Measurements from ENCODE around the gene L1TD1.
"Not testable (repeated sequence)": the region's sequence is repeated elsewhere in the genome, so short reads cannot be mapped to it uniquely, and the experiment has no call there.

Gene L1TD1, protein sequence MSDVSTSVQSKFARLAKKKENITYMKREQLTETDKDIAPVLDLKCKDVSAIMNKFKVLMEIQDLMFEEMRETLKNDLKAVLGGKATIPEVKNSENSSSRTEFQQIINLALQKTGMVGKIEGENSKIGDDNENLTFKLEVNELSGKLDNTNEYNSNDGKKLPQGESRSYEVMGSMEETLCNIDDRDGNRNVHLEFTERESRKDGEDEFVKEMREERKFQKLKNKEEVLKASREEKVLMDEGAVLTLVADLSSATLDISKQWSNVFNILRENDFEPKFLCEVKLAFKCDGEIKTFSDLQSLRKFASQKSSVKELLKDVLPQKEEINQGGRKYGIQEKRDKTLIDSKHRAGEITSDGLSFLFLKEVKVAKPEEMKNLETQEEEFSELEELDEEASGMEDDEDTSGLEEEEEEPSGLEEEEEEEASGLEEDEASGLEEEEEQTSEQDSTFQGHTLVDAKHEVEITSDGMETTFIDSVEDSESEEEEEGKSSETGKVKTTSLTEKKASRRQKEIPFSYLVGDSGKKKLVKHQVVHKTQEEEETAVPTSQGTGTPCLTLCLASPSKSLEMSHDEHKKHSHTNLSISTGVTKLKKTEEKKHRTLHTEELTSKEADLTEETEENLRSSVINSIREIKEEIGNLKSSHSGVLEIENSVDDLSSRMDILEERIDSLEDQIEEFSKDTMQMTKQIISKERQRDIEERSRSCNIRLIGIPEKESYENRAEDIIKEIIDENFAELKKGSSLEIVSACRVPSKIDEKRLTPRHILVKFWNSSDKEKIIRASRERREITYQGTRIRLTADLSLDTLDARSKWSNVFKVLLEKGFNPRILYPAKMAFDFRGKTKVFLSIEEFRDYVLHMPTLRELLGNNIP
- 0 to 0.04 reads per million in 2 donors for total RNA-seq

DNA sequence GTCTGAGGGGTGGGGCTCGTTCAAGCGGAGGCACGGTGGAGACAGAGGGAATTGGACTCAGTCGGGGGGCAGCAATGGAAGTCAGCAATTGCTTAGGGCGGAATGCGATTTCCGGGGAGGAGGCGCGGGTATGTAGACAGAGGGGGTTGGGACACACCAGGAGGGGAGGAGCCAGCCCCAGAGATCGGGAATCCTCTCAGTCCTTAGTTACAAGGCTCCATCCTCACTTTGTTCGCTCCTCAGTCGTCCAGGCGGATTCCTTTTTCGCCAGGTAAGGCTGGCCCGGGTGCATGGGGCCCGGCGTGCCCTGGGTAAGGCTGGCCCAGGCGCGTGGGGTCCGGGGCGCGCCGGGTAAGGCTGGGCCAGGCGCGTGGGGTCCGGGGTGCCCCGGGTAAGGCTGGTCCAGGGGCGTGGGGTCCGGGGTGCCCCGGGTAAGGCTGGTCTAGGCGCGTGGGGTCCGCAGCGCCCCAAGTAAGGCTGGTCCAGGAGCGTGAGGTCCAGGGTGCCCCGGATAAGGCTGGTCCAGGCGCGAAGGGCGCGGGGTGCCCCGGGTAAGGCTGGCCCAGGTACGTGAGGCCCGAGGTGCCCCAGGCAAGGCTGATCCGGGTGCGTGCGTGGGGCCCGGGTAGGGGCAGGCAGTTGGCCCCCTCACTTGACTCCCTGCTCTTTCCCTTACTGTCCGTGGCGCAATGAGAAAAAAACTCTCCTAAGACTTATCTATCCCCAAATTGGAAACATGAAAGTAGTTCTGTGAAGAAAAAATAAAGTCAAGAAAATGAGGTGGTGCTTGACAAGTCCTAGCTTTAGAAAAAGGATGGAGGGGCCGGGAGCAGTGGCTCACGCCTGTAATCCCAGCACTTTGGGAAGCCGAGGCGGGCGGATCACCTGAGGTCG lies at the start of gene L1TD1:
Gene L1TD1, plus strand, starts transcription at position 199 of the 894 bp plus-strand sequence. CDS start 11,780 bp downstream, outside the sequence.
- no peak for DNase-seq

DNA sequence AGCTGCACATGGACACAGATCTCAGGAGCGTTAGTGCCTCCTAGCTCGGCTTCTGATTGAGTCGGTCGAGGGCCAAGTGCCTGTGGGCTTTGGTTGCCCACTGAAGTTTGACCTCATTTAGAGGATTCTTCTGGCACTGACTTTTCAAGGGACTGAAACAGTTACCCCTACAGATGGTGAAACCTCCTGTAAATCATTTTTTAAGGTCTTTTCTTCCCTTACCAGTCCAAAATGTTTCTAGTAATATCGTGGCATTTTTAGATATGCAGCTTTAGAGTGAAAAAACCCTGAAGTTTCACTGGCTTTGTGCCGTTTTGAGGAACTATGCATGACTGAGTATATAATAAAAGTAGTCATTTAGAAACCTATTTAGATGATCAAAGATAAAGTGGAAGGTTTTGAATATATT lies 34.7 kb upstream of the L1TD1 start:
- DNase-seq: no peak

DNA sequence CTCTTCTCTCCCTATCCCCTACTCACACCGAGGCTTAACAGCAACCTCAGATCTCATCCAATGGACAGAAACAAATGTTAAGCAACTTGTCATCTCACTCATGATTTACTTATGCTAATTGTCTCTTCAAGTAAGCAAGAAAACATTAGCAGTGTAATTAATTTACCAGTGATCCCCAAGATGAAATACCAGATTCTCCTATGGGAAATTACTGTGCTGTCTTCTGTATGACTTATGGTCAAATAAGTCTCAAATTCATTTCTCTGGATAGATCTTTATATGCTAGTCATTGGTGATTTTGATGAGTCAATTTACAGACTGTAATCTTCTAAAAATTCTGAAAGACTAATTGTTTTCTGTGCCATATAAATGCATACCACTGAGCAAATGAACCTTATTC lies 32.9 kb upstream of the L1TD1 start:
- DNase-seq: no peak

DNA sequence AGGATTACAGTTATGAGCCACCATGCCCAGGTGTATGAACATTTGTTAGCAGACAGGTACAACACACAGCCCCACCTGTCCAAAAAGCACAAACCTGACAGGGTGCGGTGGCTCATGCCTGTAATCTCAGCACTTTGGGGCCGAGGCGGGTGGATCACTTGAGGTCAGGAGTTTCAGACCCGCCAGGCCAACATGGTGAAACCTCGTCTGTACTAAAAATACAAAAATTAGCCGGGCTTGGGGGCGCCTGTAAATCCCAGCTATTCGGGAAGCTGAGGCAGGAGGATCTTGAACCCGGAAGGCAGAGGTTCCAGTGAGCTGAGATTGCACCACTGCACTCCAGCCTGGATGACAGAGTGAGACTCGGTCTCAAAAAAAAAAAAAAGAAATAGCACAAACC lies 24.3 kb upstream of the L1TD1 start:
- not testable (repeated sequence) for DNase-seq

DNA sequence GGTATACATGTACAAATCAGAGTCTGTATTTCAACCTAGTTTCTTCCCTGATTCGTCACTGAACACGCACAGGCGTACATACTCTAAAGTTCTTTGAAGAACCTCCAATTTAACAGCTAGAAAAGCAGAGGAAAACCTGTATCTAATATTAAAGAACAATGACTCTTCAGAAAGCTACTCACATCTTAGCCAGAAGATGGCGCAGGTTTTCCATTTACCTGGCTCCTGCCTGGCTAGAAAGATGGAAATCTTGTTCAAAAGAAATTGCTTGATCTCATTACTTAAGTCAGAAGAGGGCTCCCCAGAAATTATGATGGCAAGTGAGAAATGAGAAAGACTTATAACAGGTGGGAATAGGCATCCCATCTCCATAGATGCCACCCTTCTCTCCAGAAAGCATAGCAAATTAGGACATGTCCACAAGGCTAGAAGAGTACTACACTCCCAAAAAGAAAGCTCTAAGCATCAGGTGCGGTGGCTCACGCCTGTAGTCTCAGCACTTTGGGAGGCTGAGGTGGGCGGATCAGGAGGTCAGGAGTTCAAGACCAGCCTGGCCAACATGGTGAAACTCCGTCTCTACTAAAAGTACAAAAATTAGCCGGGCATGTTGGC lies 19.0 kb upstream of the L1TD1 start:
- no peak for DNase-seq

DNA sequence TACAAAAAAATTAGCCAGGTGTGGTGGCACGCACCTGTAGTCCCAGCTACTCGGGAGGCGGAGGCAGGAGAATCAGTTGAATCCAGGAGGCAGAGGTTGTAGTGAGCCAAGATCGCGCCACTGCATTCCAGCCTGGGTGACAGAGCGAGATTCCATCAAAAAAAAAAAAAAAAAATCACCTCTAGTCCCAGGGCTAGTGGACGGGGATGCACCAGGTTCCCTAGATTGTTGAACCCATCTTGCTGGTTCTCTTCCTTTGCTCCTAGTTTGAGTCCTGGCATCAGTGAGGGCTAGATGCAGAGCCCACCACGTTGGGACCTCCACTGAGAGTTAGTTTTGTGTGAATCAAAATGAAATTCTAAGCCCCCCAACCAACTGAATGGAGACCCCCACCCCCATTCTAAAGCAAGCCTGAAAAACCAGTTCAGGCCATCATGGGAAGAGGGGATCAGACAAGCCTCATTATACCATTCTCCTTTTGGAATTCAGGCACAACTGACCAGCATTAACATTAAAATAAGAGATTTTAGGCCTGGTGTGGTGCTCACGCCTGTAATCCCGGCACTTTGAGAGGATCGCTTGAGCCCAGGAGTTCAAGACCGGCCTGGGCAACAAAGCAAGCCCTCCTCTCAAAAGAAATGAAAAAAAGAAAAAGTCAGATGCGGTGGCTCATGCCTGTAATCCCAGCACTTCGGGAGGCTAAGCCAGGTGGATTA lies 17.9 kb upstream of the L1TD1 start:
- no peak for DNase-seq

DNA sequence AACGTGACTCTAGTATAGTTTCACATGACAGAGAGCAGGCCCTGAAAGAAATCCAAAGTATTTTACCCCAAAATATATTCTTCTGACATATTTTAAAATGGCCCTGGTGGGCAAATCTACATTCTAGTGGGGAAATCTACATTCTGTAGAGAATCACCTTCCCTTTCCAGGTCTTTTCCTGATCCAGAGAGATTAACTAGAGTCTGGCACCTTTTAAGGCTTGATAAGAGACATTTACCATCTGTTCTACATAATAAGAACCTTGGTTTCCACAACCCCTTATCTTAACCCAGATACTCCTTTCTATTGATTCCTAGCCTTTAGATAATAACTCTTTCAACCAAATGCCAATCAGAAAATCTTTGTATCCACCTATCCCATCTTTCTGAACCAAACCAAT lies 17.0 kb upstream of the L1TD1 start:
- DNase-seq: no peak

DNA sequence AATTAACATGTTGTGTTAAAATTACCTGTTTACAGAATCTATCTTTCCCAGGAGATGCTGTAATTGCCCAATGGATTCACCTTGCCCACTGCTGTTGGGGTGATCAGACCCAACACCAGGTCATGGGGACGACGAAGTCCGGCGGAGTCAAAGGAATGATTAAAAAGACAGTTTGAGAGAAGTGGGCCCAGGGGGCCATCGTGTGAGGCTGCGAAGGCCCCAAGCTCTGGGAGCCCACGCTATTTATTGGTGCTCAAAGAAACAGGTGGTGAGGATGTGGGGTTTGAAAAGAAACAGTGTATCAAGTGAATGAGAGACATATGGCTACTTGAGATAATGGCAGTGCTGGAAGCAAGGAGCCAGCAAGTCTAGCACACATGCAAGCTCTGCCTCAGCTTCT lies 16.3 kb upstream of the L1TD1 start:
- no peak for DNase-seq

DNA sequence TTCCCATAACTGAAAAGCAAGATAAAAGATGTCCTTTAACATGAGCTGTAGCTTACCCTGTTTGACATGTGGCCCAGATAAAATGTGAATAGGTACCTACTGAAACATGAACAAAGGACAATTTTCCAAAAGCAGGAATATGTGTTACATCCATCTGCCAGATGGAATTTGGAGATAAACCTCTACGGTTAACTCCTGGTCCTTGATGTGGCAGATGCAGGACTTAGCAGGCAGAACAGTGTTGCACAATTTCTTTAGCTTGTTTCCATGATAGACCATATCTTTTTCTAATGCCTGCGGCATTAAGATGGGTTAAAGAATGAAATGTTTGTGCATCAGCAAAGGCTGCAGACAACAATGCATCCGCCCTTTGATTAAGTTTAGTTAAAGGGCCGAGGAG lies 14.6 kb upstream of the L1TD1 start:
- DNase-seq: not testable (repeated sequence)

DNA sequence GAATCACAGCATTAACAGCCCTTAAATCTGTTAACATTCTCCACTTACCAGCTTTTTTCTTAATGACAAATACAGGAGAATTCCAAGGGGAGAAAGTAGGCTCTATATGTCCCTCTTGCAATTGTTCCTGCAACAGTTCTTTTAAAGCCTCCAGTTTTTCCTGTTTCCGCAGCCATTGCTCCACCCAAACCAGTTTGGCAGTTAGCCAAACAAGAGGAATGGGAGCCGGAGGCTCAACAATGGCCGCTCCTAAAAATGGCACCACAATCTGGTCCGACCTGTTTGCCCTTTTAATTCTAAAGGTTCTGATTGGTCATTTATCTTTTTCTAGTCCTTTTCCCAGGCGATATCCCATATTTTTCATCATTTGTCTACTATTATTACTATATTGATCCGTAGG lies 14.0 kb upstream of the L1TD1 start:
- no peak for DNase-seq

DNA sequence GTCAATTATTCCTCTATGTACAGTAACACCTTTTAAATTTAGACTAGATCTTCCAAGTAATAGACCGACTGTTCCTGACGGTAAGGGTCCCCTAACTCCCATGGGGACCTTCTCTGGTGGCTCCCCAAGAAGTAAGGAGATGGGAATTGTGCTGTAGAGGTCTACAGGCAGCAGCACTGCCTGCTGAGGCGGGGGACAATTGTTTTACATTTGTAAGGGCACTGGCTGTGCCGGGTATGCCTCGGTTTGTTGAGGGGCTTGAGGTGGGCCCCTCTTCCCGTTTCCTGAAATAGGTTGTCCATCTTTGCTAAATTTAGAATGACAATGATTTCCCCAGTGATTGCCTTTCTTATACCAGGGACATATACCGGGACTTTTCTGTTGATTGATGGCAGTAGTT lies 13.1 kb upstream of the L1TD1 start:
- DNase-seq: no peak

DNA sequence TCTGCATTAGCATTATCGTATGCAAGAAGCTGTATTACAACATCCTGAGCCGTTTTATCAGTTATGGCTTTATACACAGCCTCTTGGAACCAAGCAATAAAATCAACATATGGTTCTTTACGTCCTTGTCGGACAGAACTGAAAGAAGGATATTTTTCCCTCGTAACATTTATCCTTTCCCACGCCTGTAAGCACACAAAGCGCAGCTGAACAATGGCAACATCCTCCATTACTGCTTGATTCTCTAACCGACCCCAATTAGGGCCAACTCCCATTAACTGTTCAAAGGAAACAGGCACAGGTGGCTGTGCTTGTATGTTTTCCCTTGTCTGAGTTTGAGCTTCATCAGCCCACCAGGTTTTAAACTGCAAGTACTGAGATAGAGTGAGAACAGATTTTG lies 12.5 kb upstream of the L1TD1 start:
- DNase-seq: not testable (repeated sequence)

DNA sequence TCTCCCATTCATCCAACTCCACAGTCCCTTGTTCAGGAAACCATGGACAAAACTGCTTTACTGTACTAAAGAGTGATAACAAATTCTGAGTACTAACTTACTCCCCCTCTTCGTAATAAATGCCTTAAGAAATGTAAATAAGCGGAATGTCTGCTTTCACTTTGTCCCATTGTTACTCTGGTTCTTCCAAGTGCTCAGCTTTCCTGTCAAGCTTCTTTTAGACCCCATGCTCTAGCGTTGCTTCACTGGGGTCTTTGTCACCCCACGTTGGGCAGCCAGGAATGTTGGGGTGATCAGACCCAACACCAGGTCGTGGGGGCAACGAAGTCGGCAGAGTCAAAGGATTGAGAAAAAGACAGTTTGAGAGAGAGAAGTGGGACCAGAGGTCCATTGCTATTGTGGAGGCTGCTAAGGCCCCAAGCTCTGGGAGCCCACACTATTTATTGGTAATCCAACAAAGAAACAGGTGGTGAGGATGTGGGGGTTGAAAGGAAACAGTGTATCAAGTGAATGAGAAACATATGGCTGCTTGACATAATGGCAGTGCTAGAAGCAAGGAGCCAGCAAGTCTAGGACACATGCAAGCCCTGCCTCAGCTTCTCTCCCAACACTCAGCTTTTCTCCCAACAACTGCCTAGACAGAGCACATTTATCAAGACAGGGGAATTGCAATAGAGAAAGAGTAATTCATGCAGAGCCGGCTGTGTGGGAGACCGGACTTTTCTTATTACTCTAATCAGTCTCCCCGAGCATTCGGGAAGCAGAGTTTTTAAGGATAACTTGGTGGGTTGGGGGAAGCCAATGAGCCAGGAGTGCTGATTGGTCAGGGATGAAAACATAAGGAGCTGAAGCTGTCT lies 11.3 kb upstream of the L1TD1 start:
- DNase-seq: not testable (repeated sequence)

DNA sequence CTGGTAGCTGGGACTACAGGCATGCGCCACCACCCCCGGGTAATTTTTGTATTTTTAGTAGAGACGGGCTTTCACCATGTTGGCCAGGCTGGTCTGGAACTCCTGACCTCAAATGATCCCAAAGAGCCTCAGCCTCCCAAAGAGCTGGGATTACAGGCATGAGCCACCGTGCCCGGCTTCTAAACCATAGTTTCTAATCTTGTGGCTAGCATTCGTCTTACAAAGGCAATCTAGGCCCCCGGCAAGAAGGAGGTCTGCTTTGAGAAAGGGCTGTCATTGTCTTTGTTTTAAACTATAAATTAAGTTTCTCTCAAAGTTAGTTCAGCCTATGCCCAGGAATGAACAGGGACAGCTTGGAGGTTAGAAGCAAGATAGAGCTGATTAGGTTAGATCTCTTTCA lies 10.3 kb upstream of the L1TD1 start:
- DNase-seq: no peak

DNA sequence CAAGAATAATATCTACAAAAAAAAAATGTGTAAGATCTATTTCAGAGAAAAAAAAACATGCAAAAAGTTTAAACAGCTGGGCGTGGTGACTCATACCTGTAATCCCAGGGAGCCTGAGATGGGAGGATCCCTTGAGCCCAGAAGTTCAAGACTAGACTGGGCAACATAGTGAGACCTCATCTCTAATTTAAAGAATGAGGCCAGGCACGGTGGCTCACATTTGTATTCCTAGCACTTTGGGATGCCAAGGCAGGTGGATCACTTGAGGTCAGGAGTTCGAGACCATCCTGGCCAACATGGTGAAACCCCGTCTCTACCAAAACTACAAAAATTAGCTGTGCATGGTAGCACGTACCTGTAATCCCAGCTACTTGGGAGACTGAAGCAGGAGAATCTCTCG lies 9.4 kb upstream of the L1TD1 start:
- DNase-seq: not testable (repeated sequence)

DNA sequence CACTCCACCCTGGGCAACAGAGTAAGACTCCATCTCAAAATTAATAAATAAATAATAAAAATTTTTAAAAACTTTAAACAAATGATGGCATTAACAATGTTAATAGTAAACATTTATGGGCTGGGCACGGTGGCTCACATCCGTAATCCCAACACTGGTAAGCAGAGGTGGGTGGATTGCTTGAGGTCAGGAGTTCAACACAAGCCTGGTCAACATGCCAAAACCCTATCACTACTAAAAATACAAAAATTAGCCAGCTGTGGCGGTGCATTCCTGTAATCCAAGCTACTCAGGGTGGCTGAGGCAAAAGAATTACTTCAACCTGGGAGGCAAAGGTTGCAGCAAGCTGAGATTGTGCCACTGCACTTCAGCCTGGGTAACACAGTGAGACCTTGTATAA lies 9.0 kb upstream of the L1TD1 start:
- no peak for DNase-seq

DNA sequence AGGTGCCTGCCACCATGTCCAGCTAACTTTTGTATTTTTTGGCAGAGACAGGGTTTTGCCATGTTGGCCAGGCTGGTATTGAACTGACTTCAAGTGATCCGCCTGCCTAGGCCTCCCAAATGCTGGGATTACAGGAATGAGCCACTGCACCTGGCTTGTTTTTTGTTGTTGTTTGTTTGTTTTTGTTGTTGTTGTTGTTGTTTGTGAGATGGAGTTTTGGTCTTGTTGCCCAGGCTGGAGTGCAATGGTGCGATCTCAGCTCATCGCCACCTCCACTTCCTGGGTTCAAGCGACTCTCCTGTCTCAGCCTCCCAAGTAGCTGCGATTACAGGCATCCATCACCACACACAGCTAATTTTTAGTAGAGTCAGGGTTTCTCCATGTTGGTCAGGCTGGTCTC lies 7.1 kb upstream of the L1TD1 start:
- DNase-seq: no peak

DNA sequence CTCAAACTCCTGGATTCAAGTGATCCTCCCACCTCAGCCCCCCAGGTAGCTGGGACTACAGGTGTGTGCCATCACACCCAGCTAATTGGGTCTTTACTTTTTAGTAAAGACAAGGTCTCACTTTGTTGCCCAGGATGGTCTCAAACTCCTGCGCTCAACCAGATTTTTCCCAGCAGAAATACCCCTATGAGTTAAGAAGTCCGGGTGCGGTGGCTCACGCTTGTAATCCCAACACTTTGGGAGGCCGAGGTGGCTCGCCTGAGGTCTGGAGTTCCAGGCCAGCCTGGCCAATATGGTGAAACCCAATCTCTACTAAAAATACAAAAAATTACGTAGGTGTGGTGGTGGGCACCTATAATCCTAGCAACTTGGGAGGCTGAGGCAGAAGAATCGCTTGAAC lies 6.5 kb upstream of the L1TD1 start:
- no peak for DNase-seq

DNA sequence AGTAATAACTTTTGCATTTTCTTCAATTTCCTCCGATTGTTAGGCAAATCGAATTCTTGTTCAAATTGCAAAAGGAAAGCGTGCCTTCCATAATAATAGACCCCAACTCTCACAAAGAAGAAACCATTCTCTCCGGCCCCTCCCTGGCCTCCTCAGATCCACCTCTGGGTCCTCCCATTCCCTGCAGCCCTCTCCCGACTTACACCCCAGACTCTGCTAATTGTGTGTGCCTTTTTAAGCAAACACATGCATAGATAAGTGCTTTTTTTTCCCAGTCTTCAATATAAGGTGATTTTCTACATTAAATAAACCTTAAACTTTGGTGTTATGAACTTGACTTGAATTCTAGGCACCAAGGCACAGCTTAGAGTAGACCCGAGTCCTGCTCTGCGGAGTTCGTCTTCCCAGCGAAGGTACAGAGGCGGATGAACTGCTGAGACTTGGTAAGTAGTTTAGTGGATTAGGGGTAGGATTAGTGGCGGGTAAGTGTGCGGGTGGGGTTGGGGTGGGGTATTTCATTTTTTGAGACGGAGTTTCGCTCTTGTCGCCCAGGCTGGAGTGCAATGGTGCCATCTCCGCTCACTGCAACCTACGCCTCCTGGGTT lies 1.5 kb downstream of the L1TD1 start:
- DNase-seq: no peak

DNA sequence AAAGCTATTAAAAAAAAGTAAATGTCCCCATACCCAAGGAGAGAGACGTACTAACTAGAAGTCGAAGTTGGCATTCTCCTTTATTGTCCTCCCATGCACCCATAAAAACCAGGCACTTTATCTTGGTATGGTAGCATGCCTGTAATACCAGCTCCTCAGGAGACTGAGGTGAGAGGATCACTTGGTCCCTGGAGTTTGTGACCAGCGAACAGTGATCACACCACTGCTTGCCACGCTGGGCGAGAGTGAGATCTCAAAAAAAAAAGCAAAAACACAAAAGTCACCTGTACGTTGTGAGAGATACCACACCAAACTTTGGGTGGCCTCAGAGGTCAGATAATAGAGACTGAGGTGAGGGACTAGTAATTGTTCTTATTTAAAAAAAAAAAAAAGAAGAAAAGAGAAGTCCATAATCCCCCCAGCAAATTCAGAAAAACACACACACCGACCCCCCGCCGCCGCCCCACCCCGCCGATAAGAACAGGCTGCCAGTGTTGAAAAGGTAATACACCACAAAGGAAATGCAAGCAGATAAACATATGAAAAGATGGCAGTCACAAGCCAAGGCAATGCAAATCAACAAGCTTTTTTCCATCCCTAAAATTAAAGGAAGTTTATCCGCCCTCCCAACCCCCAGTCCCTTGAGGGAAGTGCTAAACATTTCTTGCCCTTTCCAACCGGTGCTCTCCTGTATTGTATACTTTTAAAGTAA lies 3.6 kb downstream of the L1TD1 start:
- no peak for DNase-seq
